HG03175 (cell line): ENCODE measurements around the gene TMEM258.

Source experiments
- ATAC-seq: cut with Tn5 transposase; IDR thresholded peaks from one replicate; pipeline ENCODE4 v1.9.1; 2021; ENCODE audit warnings: mild to moderate bottlenecking, moderate library complexity; ENCODE audit not compliant: unreplicated experiment

The TMEM258 gene

GRCh38 chr11:61744609-61745156, 47.7 kb downstream of the TMEM258 start:
- ATAC-seq = no peak

- ATAC-seq = no peak
Observed at GRCh38 chr11:61744181-61744580, 48.2 kb downstream of the TMEM258 start.

GRCh38 chr11:61743486-61744095, 48.8 kb downstream of the TMEM258 start:
- no peak for ATAC-seq

GRCh38 chr11:61742391-61742790, 50.0 kb downstream of the TMEM258 start:
- ATAC-seq = no peak

- ATAC-seq = no peak
Observed at GRCh38 chr11:61739966-61740365, 52.4 kb downstream of the TMEM258 start.

GRCh38 chr11:61739413-61739812, 53.0 kb downstream of the TMEM258 start:
- no peak for ATAC-seq
